ENCODE measurements around the gene SLC39A11.

DNA sequence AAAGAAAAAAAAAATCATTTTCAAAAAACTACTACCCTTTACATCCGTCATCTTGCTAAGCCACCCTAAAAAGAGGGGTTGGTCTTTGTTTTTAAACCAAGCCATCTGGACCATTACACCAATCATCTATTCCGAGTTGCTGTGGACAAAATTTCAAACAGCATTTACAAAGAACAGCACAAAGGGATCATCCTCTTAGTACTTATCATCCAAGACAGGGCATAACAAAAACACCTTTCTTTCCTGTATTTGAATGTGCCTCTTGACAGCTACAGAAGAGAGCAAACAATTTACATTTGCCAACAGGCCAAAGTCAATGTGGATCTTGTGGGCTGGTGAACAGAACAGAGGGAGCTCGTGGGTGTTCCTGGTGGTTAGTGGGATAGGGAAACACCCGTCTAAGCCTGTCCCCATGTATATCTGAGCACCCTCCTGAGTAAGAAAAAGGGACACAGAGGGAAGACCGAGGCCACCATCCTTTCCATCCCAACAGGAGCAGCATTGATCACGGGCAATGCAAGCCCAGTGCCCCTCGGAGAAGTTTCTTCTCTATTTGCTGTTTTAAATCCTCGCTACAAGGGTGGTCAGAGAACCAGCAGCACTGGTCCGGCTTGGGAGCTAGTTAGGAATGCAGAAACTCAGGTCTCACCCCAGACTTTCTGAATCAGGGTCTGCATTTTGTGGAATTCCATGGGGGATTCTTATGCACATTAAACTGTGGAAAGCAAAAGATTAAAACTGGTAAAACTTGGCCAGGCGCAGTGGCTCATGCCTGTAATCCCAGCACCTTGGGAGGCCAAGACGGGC lies 1.9 kb downstream of the SLC39A11 start:
- TF ChIP-seq MAX (IDR thresholded peaks at IDR 0.05) (no peak), REST (IDR thresholded peaks at IDR 0.05; ENCODE audit: low read depth) (no peak), EP300 (IDR thresholded peaks at IDR 0.05; ENCODE audit: borderline replicate concordance) (no peak), RAD21 (IDR thresholded peaks at IDR 0.05; ENCODE audit: low read depth) (no peak), EGR1 (IDR thresholded peaks at IDR 0.05) (no peak), TCF12 (IDR thresholded peaks at IDR 0.05; ENCODE audit: low read depth) (no peak), YY1 (IDR thresholded peaks at IDR 0.05; ENCODE audit: low read depth) (no peak), TEAD4 (IDR thresholded peaks at IDR 0.05) (no peak), ZBTB7A (IDR thresholded peaks at IDR 0.05; ENCODE audit: low read depth) (no peak), TAF1 (IDR thresholded peaks at IDR 0.05; ENCODE audit: low read depth) (no peak), FOXM1 (IDR thresholded peaks at IDR 0.05; ENCODE audit: borderline replicate concordance, low read depth) (no peak)
